KOPT-K1 (cell line): ENCODE results near the gene TDRD7.
"Not testable (repeated sequence)": the region's sequence is repeated elsewhere in the genome, so short reads cannot be mapped to it uniquely, and the experiment has no call there.

Experiments
- H3K27ac ChIP-seq: fragments of 200-600 bp; sonication (generic); 2 replicates; pipeline ENCODE4 v1.5.1; 2016; ENCODE audit warnings: antibody characterized with exemption, mild to moderate bottlenecking, low read depth, low read length; ENCODE audit not compliant: poor library complexity, severe bottlenecking
- H3K36me3 ChIP-seq: fragments of 200-600 bp; sonication (generic); 2 replicates; pipeline ENCODE4 v1.5.1; 2017; ENCODE audit warnings: antibody characterized with exemption, mild to moderate bottlenecking, low read length, moderate library complexity; ENCODE audit not compliant: insufficient read depth
- H3K9me3 ChIP-seq: fragments of 200-600 bp; sonication (generic); 2 replicates; pipeline ENCODE4 v1.5.1; 2017; ENCODE audit warnings: antibody characterized with exemption, low read length, mild to moderate bottlenecking; ENCODE audit not compliant: insufficient read depth, poor library complexity, severe bottlenecking

The TDRD7 gene

GRCh38 chr9:97468658-97469448 lies 57.0 kb downstream of the TDRD7 start:
- H3K27ac ChIP-seq: no peak overlapping the region

GRCh38 chr9:97470076-97470475 lies 58.2 kb downstream of the TDRD7 start:
- Histone ChIP-seq H3K9me3 (no peaks in the 10 kb centered on the region), H3K27ac (no peak overlapping the region), H3K36me3 (no peaks in the 10 kb centered on the region)

More at GRCh38 chr9:97468658-97469448, 57.0 kb downstream of the TDRD7 start:
- no peaks in the 10 kb centered on the region for H3K36me3 ChIP-seq
- no peaks in the 10 kb centered on the region for H3K9me3 ChIP-seq

- no peak overlapping the region for H3K27ac ChIP-seq
- H3K9me3 ChIP-seq: no peaks in the 10 kb centered on the region
- no peaks in the 10 kb centered on the region for H3K36me3 ChIP-seq
Measured at GRCh38 chr9:97473717-97474116, 61.8 kb downstream of the TDRD7 start.

- no peak overlapping the region for H3K27ac ChIP-seq
- H3K9me3 ChIP-seq: no peaks in the 10 kb centered on the region
- no peaks in the 10 kb centered on the region for H3K36me3 ChIP-seq
Measured at GRCh38 chr9:97474372-97474925, 62.6 kb downstream of the TDRD7 start.

DNA sequence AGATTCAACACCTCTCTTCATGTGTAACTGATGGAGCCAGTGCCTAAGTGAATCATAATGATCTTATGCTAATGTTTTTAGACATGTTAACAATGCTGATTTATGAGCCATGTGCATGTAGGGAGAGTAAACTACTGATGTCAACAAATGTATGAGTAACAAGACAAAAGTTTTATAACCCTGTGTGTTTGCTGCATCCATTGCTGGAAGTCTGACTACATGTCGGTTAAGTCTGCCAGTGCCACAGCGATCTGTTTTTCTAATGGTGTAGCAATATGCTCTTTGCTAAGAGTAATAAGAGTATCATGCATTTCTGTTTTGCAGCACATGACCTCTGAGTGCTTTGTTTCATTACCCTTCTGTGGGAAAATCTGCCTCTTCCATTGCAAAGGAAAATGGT lies 63.2 kb downstream of the TDRD7 start:
- no peaks in the 10 kb centered on the region for H3K36me3 ChIP-seq
- no peaks in the 10 kb centered on the region for H3K9me3 ChIP-seq
- H3K27ac ChIP-seq: no peak overlapping the region

DNA sequence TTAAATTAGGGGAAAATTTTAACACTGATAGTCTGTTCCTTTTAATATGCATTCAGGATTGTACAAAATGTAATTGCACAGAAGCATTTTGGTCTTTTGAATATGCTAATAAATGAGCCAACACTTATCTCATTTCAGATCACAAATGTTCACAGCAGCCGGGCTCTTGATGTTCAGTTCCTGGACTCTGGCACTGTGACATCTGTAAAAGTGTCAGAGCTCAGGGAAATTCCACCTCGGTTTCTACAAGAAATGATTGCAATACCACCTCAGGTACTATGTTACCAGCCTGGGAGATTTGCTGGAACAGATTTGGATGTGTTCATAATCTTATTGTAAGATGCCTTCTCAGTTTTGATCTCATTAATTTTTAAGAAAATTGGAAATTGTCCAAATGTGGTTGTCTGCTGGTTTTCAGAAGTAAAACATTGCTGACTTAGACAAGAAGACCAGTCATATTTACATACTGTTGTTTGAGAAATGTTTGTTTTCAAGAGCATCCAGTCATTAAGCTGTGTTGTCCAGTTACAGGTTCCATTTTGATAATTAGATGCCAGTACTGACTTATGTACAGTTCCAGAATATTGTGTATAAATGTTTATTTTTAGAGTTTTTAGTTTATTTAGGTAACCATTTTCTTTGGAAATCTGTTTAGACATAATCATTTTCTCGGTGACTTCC lies 66.5 kb downstream of the TDRD7 start:
- Histone ChIP-seq H3K9me3 (peaks cover 4% of the 10 kb centered on the region), H3K36me3 (no peaks in the 10 kb centered on the region), H3K27ac (no peak overlapping the region)

DNA sequence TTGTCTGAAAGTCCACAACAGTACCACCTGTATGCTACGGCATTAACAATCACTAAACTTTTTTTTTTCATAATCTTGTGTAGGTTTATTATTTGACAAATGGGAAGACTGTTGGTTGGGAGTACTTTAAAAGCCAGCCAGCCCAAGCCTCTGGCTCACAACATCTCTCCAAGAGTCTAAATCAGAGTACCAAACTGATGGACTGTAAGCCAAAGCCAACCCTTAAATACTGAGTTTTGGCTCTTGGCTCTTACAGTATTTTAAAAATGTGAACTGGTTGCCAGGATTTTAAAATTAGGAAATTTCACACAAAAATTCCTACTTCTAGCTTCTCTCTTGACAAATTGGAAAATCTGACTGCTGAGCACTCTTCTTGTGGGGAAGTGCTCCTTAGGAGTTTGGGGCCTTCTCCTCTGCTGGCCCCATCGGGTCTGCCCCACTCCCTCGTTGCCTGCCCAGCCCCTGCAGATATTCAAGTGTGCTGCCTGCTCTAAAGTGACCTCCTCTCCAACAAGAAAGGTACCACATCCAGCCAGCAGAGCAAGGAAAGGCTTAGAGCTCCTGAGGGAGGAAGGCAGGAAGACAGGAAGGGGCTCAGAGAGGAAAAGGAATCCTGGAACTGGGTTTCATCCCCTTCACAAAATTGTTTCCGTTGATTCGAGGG lies 67.7 kb downstream of the TDRD7 start:
- no peak overlapping the region for H3K27ac ChIP-seq
- peaks cover 4% of the 10 kb centered on the region for H3K9me3 ChIP-seq
- no peaks in the 10 kb centered on the region for H3K36me3 ChIP-seq

DNA sequence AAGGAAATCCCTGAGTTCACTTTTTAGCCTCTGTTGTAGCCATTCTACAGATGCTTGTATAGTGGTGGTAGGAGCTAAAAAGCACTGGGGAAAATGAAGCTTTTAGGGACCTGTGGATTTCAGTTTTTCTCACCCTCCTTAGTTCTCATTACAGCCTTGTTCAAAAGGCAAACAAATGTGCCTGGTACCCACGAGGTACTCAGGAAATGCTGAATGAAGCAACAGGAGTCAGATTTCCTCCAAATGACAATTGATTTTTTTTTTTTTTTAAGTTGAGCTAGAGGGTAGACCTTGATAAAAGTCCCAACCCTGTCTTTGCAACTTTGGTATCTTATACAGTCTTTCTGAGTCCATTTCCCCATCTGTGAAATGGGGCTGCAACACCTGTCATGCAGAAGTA lies 68.3 kb downstream of the TDRD7 start:
- Histone ChIP-seq H3K27ac (no peak overlapping the region), H3K9me3 (peaks cover 4% of the 10 kb centered on the region), H3K36me3 (no peaks in the 10 kb centered on the region)

GRCh38 chr9:97480749-97481148 lies 68.9 kb downstream of the TDRD7 start:
- Histone ChIP-seq H3K36me3 (no peaks in the 10 kb centered on the region), H3K27ac (no peak overlapping the region), H3K9me3 (peaks cover 4% of the 10 kb centered on the region)

DNA sequence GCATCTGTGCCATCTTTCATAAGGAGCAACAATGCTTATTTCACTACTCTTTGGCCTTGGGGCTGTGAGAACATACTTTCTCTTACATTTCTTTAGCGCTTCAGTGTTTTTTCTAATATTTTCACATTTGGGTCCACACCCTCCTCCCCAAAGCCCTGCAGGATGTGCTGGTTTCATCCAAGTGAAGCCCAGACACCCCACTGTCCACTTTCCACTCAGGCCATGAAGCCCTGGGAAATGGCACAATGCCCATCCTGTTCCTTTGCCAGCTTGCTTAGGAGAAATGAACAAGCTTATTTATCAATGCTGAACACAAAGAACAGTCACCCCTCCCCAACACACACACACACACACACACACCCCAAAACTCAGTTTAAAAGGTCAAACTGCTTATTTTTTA lies 72.2 kb downstream of the TDRD7 start:
- H3K27ac ChIP-seq: no peak overlapping the region
- peaks cover 9% of the 10 kb centered on the region for H3K9me3 ChIP-seq
- no peaks in the 10 kb centered on the region for H3K36me3 ChIP-seq

GRCh38 chr9:97487107-97487506 lies 75.2 kb downstream of the TDRD7 start:
- H3K27ac ChIP-seq: no peak overlapping the region
- H3K9me3 ChIP-seq: peaks cover 6% of the 10 kb centered on the region
- H3K36me3 ChIP-seq: no peaks in the 10 kb centered on the region

DNA sequence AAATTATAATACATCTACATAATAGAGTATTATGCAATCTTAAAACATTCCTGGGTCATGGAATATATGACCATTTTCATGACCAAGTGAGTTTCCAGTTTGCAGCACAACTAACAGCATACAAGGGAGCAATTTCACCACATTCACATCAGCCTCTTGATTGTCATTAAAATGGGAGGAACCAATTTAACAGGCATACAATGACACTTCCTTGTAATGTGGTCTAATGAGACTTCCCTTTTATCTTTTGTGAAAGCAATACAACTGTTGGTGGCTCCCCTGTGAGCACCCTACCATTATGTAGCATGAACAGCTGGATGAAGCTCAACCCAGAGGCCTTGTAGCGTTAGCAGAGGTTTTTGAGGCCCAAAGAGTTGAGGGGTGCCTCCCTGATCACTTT lies 76.0 kb downstream of the TDRD7 start:
- no peaks in the 10 kb centered on the region for H3K36me3 ChIP-seq
- no peak overlapping the region for H3K27ac ChIP-seq
- peaks cover 5% of the 10 kb centered on the region for H3K9me3 ChIP-seq

DNA sequence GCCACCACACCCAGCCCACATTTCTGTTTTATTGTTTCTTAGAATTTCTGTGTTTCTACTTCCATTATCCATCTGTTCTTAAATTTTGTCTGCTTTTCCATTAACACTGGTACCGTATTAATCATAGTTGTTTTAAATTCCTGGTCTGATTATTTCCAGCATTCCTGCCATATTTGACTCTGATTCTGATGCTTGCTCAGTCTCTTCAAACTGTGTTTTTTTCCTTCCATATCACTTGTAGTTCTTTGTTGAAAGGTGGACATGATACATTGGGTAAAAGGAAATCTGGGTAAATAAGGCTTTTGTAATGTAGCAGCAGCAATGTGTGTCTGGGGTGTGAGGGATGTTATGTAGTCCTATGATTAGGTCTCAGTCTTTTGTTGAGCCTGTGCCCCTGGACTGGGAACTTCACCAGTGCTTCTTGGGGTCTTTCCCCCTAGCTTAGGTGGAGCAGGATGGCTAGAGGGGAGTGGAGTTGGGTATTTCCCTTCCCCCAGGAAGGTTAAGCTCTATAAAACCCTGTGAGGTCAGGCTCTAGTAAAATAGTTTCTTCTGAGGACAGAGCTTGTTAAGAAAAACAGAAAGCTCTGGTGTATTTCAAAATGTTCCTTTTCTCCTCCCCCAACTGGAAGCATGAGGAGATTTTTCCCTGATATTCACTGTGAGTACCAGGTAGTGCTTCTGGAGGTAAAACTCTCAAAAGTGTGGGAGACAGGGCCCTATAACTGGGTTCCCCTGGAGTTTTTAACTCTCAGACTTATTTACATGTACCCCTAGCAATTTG lies 79.5 kb downstream of the TDRD7 start:
- Histone ChIP-seq H3K27ac (no peak overlapping the region), H3K9me3 (peaks cover 5% of the 10 kb centered on the region), H3K36me3 (no peaks in the 10 kb centered on the region)

- not testable (repeated sequence) for H3K27ac ChIP-seq, H3K9me3 ChIP-seq, H3K36me3 ChIP-seq
Measured at GRCh38 chr9:97497558-97498375, 85.9 kb downstream of the TDRD7 start.
